Nephron progenitor cell (in vitro differentiated cells): ENCODE results near the gene PRDX2.

ENCODE experiments used
- DNase-seq: peaks from one replicate; pipeline ENCODE4 v3.0.0; 2021
- H3K27ac Mint-ChIP-seq: 2 replicates; pipeline ENCODE4 v1.8.0; 2021; ENCODE audit warnings: mild to moderate bottlenecking, moderate library complexity, mixed read lengths
- H3K27me3 Mint-ChIP-seq: 2 replicates; pipeline ENCODE4 v1.8.0; 2021; ENCODE audit warnings: mild to moderate bottlenecking, low read depth, mixed read lengths; ENCODE audit not compliant: poor library complexity
- H3K36me3 Mint-ChIP-seq: 2 replicates; pipeline ENCODE4 v1.8.0; 2021; ENCODE audit warnings: low read depth, mixed read lengths
- H3K4me1 Mint-ChIP-seq: 2 replicates; pipeline ENCODE4 v1.8.0; 2021; ENCODE audit warnings: mixed read lengths
- H3K4me3 Mint-ChIP-seq: 2 replicates; pipeline ENCODE4 v1.8.0; 2021; ENCODE audit warnings: mild to moderate bottlenecking, moderate library complexity, mixed read lengths
- H3K9me3 Mint-ChIP-seq: 2 replicates; pipeline ENCODE4 v1.8.0; 2021; ENCODE audit warnings: mild to moderate bottlenecking, moderate library complexity, mixed read lengths
- TF ChIP-seq, protein P1 (sequence below): fragments of 200-600 bp; sonication (generic); IDR thresholded peaks from 2 replicates; pipeline ENCODE4 v1.5.0; 2021; ENCODE audit warnings: antibody characterized with exemption

Gene PRDX2

DNA sequence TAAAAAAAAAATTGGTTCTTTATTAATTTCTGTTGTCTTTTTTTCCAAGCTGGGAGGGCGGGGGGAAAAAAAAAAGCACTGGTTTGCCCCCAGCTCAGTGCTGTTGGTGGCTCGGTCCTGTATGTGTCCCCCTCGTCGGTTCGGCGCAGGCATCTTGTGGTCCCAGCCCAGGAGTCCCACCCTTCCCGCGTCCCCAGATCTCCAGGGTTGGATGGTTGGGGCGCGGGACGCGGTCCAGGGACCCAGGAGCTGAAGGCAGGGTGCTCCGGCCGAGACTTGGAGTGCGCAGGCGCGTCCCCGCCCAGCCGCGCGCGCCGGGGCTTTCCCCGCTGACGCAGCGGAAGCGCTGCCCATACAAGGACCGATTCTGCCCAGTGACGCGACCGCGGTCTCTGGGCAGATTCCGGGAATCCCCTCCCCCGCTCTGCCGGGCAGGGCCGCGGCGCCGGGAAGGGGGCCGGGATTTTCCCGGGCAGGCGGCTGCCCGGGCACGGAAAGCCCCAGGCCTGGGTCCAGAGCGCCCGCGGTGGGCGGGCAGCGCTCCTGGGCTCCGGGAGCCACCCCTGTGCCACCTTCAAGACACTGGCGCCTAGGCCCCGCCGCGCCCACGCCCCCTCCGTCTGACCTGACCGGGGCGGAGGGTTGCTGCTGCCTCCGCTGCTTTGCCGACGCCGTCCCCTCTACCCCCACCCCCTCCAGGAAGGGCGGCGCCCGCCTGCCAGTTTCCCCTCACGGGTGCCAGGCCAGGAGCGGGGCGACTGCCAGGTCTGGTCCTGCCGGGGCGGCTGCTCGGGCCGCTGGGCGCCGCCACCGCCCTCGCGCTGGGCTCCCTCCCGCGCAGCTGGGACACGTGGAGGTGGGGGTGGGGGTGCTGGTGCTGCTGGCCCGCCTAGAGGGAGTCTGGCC lies 8.1 kb downstream of the PRDX2 start:
- TF ChIP-seq, protein P1, sequence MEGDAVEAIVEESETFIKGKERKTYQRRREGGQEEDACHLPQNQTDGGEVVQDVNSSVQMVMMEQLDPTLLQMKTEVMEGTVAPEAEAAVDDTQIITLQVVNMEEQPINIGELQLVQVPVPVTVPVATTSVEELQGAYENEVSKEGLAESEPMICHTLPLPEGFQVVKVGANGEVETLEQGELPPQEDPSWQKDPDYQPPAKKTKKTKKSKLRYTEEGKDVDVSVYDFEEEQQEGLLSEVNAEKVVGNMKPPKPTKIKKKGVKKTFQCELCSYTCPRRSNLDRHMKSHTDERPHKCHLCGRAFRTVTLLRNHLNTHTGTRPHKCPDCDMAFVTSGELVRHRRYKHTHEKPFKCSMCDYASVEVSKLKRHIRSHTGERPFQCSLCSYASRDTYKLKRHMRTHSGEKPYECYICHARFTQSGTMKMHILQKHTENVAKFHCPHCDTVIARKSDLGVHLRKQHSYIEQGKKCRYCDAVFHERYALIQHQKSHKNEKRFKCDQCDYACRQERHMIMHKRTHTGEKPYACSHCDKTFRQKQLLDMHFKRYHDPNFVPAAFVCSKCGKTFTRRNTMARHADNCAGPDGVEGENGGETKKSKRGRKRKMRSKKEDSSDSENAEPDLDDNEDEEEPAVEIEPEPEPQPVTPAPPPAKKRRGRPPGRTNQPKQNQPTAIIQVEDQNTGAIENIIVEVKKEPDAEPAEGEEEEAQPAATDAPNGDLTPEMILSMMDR = no peak
- Mint-ChIP-seq H3K27me3 (peaks cover 4% of the 10 kb centered on the region), H3K27ac (peak overlapping the region; percentile 81), H3K9me3 (no peaks in the 10 kb centered on the region), H3K4me3 (peak overlapping the region; percentile 87), H3K36me3 (peaks cover 19% of the 10 kb centered on the region), H3K4me1 (peaks cover 49% of the 10 kb centered on the region)
- DNase-seq = peak; percentile 92

DNA sequence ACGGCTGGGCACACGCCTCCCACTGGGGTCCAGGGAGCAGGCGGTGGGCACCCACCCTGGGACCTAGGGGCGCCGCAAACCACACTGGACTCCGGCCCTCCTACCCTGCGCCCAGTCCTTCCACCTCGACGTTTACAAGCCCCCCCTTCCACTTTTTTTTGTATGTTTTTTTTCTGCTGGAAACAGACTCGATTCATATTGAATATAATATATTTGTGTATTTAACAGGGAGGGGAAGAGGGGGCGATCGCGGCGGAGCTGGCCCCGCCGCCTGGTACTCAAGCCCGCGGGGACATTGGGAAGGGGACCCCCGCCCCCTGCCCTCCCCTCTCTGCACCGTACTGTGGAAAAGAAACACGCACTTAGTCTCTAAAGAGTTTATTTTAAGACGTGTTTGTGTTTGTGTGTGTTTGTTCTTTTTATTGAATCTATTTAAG lies 8.7 kb downstream of the PRDX2 start:
- Mint-ChIP-seq H3K9me3 (no peaks in the 10 kb centered on the region), H3K36me3 (peaks cover 16% of the 10 kb centered on the region), H3K27me3 (peaks cover 4% of the 10 kb centered on the region), H3K4me3 (peak overlapping the region; percentile 87), H3K4me1 (peaks cover 56% of the 10 kb centered on the region), H3K27ac (peak overlapping the region; percentile 71)
- DNase-seq = no peak
- TF ChIP-seq, protein P1 = no peak

GRCh38 chr19:12792051-12792852 lies 9.3 kb downstream of the PRDX2 start:
- Mint-ChIP-seq H3K9me3 (no peaks in the 10 kb centered on the region), H3K27ac (peak overlapping the region; percentile 99), H3K4me1 (peaks cover 56% of the 10 kb centered on the region), H3K27me3 (peaks cover 4% of the 10 kb centered on the region), H3K36me3 (peaks cover 10% of the 10 kb centered on the region), H3K4me3 (peak overlapping the region; percentile 87)
- TF ChIP-seq, protein P1 = no peak
- DNase-seq = peak; percentile 71

GRCh38 chr19:12791345-12792050 lies 10.1 kb downstream of the PRDX2 start, which contains the start of gene JUNB:
Gene JUNB, plus strand, starts transcription at chr19:12791486. Its CDS starts 286 bp downstream, at chr19:12791772.
- peak within 1 kb of the TSS; percentile 99 for H3K27ac Mint-ChIP-seq
- TF ChIP-seq, protein P1 = no peak
- peak; percentile 91 for DNase-seq
- H3K36me3 Mint-ChIP-seq = peaks cover 3% of the 10 kb centered on the region
- H3K4me1 Mint-ChIP-seq = peaks cover 53% of the 10 kb centered on the region
- peak within 1 kb of the TSS; percentile 87 for H3K4me3 Mint-ChIP-seq
- H3K27me3 Mint-ChIP-seq = peaks cover 4% of the 10 kb centered on the region
- H3K9me3 Mint-ChIP-seq = no peaks in the 10 kb centered on the region

DNA sequence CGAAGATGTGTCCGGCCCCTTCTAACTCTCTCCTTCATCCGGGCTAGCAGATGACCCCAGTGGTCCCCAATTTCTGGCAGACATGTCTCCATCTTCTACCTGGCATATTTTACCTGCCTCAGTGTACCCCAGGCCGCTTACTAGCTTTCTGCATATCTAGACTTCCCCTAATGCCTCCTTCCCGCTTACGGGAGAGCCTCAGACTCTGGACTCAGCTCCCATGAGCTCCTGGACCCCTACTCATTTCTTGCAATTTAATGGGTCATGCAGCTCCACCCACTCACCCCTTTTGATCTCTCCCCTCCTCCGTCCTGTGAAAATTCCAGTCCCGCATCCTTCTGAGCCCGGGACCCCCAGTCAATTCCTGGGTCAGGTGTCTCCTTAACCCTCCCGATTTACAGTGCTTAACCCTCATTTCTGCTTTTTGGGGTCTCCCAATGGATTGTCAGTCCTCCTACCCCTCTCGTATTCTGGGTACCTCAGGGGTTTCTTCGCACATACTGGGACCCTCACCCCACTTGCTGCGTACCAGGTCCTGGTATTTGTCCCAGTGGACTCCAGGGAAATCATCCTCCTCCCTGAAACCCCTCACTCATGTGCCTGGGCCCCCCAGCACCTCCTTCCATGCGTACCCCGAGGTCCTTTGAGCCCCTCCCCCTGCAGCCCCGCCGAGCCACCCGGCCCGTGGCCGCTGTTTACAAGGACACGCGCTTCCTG lies 10.8 kb downstream of the PRDX2 start:
- Mint-ChIP-seq H3K4me1 (peaks cover 46% of the 10 kb centered on the region), H3K9me3 (no peaks in the 10 kb centered on the region), H3K36me3 (no peaks in the 10 kb centered on the region), H3K27me3 (peaks cover 4% of the 10 kb centered on the region), H3K4me3 (peak overlapping the region; percentile 87), H3K27ac (peak overlapping the region; percentile 9)
- no peak for DNase-seq
- TF ChIP-seq, protein P1 = no peak
